AG09319 (cell line): ENCODE data around the gene TGFB2.
"Not testable (repeated sequence)": the region's sequence is repeated elsewhere in the genome, so short reads cannot be mapped to it uniquely, and the experiment has no call there.

ENCODE experiments used
- DNase-seq: peaks from one replicate; pipeline ENCODE4 v3.0.0-alpha.2; 2010; ENCODE audit warnings: low read depth; ENCODE audit errors: extremely low read depth
- TF ChIP-seq, protein P1 (sequence below): IDR thresholded peaks from 2 replicates; pipeline ENCODE4 v1.5.1; 2011; ENCODE audit warnings: low read depth, mild to moderate bottlenecking, inconsistent platforms, low read length, moderate library complexity

TGFB2 gene

DNA sequence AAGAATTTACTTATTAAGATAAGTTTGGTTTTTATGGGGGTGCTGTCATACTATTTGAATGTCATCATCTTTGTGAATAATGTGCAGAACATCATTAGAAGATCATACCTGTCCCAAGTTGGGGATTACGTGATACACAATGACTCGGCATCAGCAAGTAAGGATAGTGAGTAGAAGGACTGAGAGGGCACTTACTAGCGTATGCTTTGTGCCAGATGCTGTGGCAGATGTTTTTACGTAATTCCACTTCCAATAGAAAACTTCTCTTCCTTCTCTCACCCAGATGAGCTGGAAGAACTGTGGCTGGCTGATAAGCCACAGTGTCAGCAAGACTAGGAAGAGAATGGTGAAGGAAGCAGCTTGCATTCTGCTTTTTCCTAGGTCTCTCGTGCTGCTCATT lies 28.1 kb upstream of the TGFB2 start:
- TF ChIP-seq, protein P1, sequence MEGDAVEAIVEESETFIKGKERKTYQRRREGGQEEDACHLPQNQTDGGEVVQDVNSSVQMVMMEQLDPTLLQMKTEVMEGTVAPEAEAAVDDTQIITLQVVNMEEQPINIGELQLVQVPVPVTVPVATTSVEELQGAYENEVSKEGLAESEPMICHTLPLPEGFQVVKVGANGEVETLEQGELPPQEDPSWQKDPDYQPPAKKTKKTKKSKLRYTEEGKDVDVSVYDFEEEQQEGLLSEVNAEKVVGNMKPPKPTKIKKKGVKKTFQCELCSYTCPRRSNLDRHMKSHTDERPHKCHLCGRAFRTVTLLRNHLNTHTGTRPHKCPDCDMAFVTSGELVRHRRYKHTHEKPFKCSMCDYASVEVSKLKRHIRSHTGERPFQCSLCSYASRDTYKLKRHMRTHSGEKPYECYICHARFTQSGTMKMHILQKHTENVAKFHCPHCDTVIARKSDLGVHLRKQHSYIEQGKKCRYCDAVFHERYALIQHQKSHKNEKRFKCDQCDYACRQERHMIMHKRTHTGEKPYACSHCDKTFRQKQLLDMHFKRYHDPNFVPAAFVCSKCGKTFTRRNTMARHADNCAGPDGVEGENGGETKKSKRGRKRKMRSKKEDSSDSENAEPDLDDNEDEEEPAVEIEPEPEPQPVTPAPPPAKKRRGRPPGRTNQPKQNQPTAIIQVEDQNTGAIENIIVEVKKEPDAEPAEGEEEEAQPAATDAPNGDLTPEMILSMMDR, result no peak
- DNase-seq, result no peak

DNA sequence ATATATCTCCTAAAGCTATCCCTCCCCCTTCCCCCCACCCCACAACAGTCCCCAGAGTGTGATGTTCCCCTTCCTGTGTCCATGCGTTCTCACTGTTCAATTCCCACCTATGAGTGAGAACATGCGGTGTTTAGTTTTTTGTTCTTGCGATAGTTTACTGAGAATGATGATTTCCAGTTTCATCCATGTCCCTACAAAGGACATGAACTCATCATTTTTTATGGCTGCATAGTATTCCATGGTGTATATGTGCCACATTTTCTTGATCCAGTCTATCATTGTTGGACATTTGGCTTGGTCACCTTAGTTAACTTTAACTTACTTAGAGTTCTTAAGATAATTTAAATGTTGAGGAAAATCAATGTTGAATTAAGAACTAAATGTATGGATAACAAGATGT lies 25.0 kb upstream of the TGFB2 start:
- DNase-seq, result not testable (repeated sequence)

DNA sequence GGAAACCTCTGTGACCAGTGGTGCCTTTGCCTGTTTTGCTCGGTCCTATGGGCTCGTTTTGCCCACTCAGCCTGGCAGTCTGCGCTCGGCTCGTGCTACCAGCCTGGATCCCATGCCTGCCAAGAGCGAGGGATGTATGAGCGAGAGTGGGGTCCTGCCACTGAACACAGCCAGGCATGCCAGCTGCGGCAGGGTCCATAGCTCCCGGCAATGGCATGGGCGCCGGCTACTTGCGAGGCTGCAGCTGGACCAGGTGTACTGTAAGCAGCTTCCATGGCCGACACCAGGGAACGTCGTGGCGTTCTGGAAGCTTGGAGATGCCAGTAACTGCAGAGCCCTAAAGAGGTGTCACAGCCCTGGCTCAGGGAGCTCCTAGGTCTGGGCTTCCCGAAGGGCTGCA lies 22.4 kb upstream of the TGFB2 start:
- TF ChIP-seq, protein P1, result no peak
- DNase-seq, result no peak

DNA sequence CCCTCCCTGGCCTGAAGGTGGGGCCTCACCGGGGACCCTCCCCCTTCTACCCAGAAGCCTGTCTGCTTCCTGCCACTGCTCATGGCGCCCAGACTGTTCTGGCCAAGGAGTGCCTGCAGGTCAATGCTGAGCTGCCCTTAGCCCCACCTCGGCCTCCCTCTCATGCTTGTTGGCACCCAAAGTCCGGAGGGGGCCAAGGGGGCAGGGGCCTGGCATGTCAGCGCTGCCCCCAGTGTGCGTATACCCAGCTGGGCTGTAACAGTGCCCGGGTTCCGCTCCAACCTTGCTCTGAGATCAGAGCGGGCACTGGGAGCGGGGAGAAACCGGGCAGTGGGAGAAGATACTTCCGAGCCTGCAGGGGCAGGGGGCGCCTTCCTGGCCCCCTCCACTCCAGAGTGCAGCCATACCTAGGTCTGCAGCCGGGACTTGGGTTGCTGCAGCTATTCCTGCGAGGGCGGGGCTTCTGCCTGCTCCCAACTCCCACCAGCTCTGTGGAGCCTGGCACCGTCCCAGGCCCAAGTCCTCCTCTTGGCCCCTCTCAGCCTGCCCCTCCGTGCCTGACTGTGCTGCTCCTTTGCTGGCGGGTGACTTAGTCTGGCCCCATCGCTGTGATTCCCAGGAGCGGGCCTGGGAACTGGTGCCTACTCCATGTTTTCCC lies 21.4 kb upstream of the TGFB2 start:
- TF ChIP-seq, protein P1, result no peak
- no peak for DNase-seq

DNA sequence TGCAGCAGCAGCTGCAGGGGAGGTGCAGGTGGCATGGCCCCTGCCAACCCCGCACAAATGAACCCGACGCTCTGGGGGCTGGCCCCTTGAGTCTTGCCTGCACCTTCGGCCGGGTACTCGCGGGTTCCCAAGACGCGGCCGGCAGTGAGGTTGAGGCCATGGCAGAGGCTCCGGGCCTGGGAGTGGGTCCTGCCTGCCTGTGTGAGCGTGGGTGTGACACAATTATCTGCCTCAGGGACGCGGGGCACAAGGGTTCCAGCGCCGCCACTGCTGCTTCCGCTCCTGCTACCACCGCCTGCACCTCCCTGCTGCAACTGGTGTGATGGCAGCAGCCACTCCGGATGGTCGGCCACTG lies 20.9 kb upstream of the TGFB2 start:
- DNase-seq, result no peak
- TF ChIP-seq, protein P1, result no peak

DNA sequence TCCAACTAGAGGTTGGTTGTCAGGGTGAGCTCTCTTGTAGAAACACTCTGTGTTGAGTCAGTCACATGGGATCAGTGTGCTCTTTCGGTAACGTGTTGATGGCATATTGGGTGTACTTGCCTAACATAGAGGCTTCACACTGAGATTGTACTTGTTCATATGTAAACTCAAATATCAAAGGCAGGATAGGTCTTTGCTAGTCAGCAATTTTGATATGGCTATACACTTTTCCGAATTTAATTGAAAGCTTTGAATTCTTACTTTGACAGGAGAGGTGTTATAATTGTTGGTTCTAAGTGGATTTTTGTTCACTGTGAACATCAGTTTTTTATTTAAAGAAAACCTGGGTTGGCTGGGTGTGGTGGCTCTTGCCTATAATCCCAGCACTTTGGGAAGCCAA lies 16.4 kb upstream of the TGFB2 start:
- no peak for DNase-seq
- TF ChIP-seq, protein P1, result no peak

DNA sequence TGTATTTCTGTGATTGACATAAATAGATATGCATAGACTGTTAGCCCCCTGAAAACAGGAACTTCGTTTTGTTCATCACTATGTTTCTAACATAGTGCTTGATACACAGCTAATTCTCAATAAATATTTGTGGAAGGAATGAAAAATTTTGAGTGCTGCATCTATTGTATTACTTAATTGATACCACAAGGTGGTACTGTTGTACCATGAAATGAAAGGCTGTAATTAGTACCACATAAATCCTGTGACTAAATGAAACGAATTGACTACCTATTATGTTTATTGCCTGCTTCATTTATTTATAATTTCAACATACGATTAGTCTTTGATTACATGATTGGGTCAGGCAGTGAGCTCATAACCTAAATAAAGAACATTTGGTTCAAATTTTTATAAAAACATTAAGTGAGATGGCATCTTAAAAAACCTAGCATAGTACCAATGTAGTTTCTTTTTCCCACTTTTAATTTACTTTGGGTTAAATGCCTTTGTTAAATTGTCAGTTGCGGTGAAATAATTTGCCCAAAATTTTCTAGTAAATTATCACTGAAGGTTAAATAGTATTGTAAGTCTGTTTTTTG lies 15.0 kb upstream of the TGFB2 start:
- TF ChIP-seq, protein P1, result peak; percentile 44
- DNase-seq, result no peak

DNA sequence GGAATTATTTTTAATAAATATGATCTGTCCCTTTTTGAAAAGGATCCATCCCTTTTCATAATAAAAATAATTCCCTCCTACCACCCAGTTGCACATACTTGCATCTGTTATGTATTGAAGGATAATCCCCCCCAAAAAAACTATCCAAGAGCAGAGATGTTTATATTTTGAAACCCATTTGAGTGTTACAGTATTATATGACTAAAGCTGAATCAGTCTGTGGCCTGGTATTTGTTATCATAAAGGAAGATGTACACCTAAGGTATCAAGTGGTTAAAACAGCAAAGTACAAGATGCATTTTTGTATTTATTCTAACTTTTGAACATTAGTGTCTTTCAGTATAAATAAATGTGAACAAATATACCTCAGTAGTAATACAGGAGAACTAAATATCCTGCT lies 12.7 kb upstream of the TGFB2 start:
- TF ChIP-seq, protein P1, result no peak
- no peak for DNase-seq
